ENCODE data around the gene SERGEF.

The SERGEF gene

DNA sequence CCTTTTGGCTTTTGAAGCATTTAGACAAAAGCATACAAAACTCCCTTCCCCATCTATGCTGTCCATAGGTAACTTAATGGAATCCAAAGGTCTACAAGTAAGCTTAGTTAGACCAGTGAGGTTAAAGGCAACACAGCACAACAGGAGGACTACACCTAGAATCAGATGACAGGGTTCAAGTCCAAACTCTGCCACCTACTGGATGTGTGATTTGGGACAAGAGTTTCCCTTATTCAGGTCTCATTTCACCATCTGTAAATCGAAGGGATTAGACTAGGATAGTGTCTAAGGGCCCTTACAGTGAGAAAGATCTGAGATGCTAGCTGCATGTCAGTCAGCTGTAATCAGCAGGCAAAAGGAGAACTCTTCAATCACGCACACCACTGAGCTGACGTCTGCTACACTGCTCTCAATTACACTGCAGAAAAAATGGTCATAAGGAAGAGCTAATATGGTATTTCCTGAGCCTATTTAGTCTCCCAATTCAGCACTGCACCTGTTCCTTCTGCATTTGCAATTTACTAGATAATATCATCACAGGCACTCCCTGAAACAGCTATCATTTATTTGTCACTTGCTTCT lies 82.2 kb downstream of the SERGEF start:
- TF ChIP-seq, protein P1, sequence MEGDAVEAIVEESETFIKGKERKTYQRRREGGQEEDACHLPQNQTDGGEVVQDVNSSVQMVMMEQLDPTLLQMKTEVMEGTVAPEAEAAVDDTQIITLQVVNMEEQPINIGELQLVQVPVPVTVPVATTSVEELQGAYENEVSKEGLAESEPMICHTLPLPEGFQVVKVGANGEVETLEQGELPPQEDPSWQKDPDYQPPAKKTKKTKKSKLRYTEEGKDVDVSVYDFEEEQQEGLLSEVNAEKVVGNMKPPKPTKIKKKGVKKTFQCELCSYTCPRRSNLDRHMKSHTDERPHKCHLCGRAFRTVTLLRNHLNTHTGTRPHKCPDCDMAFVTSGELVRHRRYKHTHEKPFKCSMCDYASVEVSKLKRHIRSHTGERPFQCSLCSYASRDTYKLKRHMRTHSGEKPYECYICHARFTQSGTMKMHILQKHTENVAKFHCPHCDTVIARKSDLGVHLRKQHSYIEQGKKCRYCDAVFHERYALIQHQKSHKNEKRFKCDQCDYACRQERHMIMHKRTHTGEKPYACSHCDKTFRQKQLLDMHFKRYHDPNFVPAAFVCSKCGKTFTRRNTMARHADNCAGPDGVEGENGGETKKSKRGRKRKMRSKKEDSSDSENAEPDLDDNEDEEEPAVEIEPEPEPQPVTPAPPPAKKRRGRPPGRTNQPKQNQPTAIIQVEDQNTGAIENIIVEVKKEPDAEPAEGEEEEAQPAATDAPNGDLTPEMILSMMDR (IDR thresholded peaks at IDR 0.05; ENCODE audit: low read depth, low read length, missing control alignments), result no peak
- no peak for DNase-seq (ENCODE audit: low read depth)
- in situ Hi-C loops (cut with HindIII; ENCODE audit: low sequenced_read_pairs), result no loop called here
- H3K4me3 ChIP-seq (ENCODE audit: low read depth, low read length), result no peak overlapping the region

DNA sequence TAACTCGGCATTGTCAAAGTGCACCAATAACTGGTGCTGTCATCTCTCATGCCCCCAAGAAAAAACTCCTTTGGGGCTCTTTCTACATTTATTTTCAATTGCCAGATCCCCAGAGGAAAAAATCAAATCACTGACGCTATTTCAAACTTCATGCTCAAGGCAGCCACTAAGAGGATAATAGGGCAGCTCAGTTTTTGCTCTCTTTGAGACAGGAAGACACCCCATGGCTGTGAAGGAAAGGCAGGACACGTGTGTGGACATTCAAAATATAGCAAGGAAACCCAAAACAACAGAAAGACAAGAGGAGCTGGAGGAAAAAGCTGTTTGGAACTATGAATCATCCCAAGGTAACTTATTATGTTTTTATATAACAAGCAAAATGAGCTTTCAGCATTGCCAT lies 83.7 kb downstream of the SERGEF start:
- TF ChIP-seq, protein P1 (IDR thresholded peaks at IDR 0.05; ENCODE audit: low read depth, low read length, missing control alignments), result no peak
- DNase-seq (ENCODE audit: low read depth), result no peak
- no peak overlapping the region for H3K4me3 ChIP-seq (ENCODE audit: low read depth, low read length)
- in situ Hi-C loops (cut with HindIII; ENCODE audit: low sequenced_read_pairs), result no loop called here

DNA sequence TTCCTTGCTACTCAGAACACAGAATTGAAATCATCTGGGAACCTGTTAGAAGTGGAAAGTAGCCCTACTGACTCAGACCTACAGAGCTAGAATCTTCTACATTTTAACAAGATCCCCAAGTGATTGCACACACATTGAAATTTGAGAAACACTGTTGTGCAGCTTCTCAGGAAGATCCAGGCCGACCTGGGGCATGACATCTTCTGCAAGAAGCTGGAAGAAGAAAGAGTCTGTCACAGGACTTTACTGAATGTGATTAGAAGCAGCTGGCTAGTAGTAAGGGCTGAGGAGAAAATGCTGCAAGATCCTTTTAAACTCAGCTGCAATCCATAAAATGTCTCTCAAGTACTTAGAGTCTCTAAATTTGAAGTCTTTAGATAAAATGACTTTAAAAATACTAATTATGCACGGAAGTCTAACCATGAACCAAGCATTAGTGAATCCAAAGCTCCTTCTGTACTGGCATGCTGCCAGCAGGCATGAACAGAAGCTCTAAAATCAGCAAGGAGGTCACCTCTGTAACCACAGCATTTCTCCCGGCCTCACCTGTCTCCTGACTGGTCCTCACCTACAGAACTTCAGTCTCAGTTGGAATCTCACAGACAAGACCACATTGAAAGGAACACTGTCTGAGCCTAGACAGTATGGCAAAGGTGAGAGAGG lies 85.0 kb downstream of the SERGEF start:
- in situ Hi-C loops (cut with HindIII; ENCODE audit: low sequenced_read_pairs), result no loop called here
- DNase-seq (ENCODE audit: low read depth), result no peak
- H3K4me3 ChIP-seq (ENCODE audit: low read depth, low read length), result no peak overlapping the region
- TF ChIP-seq, protein P1 (IDR thresholded peaks at IDR 0.05; ENCODE audit: low read depth, low read length, missing control alignments), result no peak

DNA sequence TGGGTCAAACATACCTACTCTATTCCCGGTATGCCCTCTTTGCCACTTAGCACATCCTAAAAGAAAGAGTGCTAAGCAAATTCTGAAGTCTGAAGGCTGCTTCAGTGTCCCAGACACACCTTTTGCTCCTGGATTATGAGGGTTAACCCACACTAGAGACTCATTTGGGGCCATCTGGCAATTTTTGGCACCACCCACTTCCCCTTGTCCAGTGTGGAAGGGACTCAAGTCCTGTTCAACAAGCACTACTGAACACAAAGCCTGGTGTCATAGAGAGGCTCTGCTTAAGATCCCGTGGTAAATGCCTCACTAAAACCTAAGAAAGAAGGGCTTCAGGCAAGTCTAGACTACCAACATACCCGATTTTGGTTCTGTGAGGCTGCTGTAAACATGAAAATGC lies 85.8 kb downstream of the SERGEF start:
- TF ChIP-seq, protein P1 (IDR thresholded peaks at IDR 0.05; ENCODE audit: low read depth, low read length, missing control alignments), result no peak
- DNase-seq (ENCODE audit: low read depth), result no peak
- in situ Hi-C loops (cut with HindIII; ENCODE audit: low sequenced_read_pairs), result no loop called here
- no peak overlapping the region for H3K4me3 ChIP-seq (ENCODE audit: low read depth, low read length)

DNA sequence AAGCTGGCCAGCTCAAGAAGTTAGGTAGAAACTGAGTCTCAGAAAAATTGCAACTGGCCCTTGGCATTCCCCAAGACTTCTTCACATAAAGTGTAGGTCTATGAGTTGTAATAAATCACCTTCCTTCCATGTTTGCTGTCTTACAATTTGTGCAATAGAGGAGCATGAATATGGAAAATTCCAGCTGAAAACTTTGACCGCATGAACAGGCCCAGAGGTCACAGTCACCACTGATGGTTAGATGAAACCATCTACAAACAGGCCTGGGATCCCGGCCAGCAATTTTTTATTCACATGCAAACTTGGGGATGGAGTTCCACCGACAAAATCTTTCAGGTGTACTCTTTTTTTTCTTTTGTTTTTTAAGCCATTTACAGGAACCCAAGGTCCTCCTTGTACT lies 88.1 kb downstream of the SERGEF start:
- in situ Hi-C loops (cut with HindIII; ENCODE audit: low sequenced_read_pairs), result no loop called here
- no peak for DNase-seq (ENCODE audit: low read depth)
- no peak overlapping the region for H3K4me3 ChIP-seq (ENCODE audit: low read depth, low read length)
- TF ChIP-seq, protein P1 (IDR thresholded peaks at IDR 0.05; ENCODE audit: low read depth, low read length, missing control alignments), result no peak

DNA sequence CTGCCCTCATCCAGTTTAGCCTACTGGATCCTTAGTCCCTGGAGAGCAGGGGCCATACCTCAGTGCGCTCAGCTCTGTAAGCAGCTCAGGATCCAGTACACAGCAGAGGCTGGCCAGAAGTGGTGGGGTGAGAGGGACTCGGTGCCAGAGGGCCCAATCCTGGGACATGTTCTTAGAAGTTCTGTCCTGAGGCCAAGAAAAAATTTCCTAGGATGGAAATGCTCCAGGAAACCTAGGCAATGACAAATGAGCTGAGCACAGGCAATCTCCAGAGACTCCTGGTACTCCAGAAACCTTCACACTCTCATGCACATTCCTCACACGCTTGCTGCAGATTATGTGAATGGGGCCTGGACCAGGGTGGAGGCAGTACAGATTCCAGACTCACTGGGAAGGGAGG lies 89.6 kb downstream of the SERGEF start:
- TF ChIP-seq, protein P1 (IDR thresholded peaks at IDR 0.05; ENCODE audit: low read depth, low read length, missing control alignments), result no peak
- no peak overlapping the region for H3K4me3 ChIP-seq (ENCODE audit: low read depth, low read length)
- peak; percentile 1 for DNase-seq (ENCODE audit: low read depth)
- in situ Hi-C loops (cut with HindIII; ENCODE audit: low sequenced_read_pairs), result no loop called here
